GM23248 (cell line): ENCODE measurements around the gene SNRPD3.

Experiments used
- EZH2 ChIP-seq: fragments of 200-600 bp; sonication (generic); IDR thresholded peaks from 2 replicates; pipeline ENCODE4 v1.6.1; 2018; ENCODE audit warnings: antibody characterized with exemption, mild to moderate bottlenecking; ENCODE audit not compliant: insufficient read depth, poor library complexity, severe bottlenecking
- EZH2phosphoT487 ChIP-seq: fragments of 200-600 bp; sonication (generic); IDR thresholded peaks from 2 replicates; pipeline ENCODE4 v1.6.1; 2018; ENCODE audit warnings: antibody characterized with exemption, moderate library complexity, mild to moderate bottlenecking, low read depth; ENCODE audit not compliant: insufficient read depth

- TF ChIP-seq EZH2phosphoT487 (no peak), EZH2 (no peak)
Measured at GRCh38 chr22:24567668-24568067, 11.9 kb downstream of the SNRPD3 start.
